22Rv1 (cell line): ENCODE results near the gene DMXL2.

Experiments
- ZFX ChIP-seq: fragments of 450-650 bp; IDR thresholded peaks from 2 replicates; pipeline ENCODE4 v1.6.1; 2017; ENCODE audit warnings: antibody characterized with exemption, borderline replicate concordance
- TF ChIP-seq, protein P1 (sequence below): fragments of 450-650 bp; IDR thresholded peaks from 2 replicates; pipeline ENCODE4 v1.5.1; 2017; ENCODE audit warnings: mild to moderate bottlenecking

DNA sequence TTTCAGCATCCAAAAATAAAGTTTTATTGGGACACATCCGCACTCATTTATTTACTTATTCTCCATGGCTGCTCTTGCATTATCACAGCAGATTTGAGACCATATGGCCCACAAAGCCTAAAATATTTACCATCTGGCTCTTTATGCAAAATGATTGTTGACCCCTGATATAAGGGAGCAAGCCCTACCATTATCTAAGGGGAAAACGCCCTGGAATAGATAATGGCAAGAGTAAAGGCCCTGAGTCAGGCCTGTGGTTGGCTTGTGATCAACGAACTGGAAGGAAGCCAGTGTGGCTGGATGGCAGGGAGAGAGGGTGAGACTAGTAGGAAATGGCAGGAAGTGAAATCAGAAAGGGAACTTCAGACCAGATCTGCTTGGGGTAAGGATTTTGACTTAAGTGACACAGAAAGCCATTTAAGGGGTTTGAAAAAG lies 24.6 kb upstream of the DMXL2 start:
- TF ChIP-seq, protein P1, sequence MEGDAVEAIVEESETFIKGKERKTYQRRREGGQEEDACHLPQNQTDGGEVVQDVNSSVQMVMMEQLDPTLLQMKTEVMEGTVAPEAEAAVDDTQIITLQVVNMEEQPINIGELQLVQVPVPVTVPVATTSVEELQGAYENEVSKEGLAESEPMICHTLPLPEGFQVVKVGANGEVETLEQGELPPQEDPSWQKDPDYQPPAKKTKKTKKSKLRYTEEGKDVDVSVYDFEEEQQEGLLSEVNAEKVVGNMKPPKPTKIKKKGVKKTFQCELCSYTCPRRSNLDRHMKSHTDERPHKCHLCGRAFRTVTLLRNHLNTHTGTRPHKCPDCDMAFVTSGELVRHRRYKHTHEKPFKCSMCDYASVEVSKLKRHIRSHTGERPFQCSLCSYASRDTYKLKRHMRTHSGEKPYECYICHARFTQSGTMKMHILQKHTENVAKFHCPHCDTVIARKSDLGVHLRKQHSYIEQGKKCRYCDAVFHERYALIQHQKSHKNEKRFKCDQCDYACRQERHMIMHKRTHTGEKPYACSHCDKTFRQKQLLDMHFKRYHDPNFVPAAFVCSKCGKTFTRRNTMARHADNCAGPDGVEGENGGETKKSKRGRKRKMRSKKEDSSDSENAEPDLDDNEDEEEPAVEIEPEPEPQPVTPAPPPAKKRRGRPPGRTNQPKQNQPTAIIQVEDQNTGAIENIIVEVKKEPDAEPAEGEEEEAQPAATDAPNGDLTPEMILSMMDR = no peak
- TF ChIP-seq ZFX = no peak
